Left colon (tissue), 2 donors: Measurements from ENCODE around the gene TMIGD3. TPM values are rescaled to one million over a fixed set of nuclear protein-coding genes. Genes with fewer than 3 reads are reported as not detected.
A peak's percentile ranks its signal among the peaks of the same experiment; 100 is the strongest.
"Not testable (repeated sequence)": the region's sequence is repeated elsewhere in the genome, so short reads cannot be mapped to it uniquely, and the experiment has no call there.

Experiments used
- ATAC-seq: fragments of 200-7000 bp; cut with Tn5 transposase; one replicate; pipeline ENCODE4 v1.9.1; 2020; ENCODE audit warnings: mild to moderate bottlenecking, moderate library complexity
- DNase-seq, 2 donors: peaks; one replicate each; pipeline ENCODE4 v3.0.0-alpha.2; 2020
- intact Hi-C, 2 donors: fragments of 100-400 bp; cut with DNase I in 1 of 2; cut with micrococcal nuclease in 1 of 2; formaldehyde crosslinking; loops; one replicate each; pipeline versions ENCODE4 v1.11.2 to v1.14.0; 2022; cut with DNase I, micrococcal nuclease
- long read RNA-seq: library from polyadenylated mRNA; unstranded; transcript quantifications from one replicate; pipeline ENCODE4 v2.0.0, GENCODE V29; 2021
- total RNA-seq, 2 donors: library from RNA; stranded (reverse); fragmentation: NEBNext Ultra II Directional; extraction: Animal tissue kit (Norgen Biotek cat#: 25700); gene quantifications; one replicate each; pipeline ENCODE4 v1.2.1, GENCODE V29; 2021
- donor health status: DM: no; HTN: no; CAD: no.
- donor health status: DM: yes; HTN: yes; CAD: no.

TMIGD3 gene
- total RNA-seq = 1 to 10 TPM; 1.2 to 1.6 TPM
- long read RNA-seq = 0 reads

GRCh38 chr1:111503585-111504060 lies at the start of gene TMIGD3, which contains the start of gene ADORA3:
TSS of gene TMIGD3 (minus strand) at chr1:111503633. CDS start at chr1:111503354, 279 bp downstream.
TSS of gene ADORA3 (minus strand) at chr1:111503633. CDS start at chr1:111503354, 279 bp downstream.
- intact Hi-C loops = no loop called here
- ATAC-seq (no peak), DNase-seq (no peak)

GRCh38 chr1:111553196-111553595 lies 49.8 kb upstream of the TMIGD3 start:
- no peak for ATAC-seq
- no peak for DNase-seq
- intact Hi-C loops = no loop called here

- ATAC-seq = no peak
- no peak for DNase-seq
Measured at GRCh38 chr1:111552587-111552986, 49.2 kb upstream of the TMIGD3 start.

GRCh38 chr1:111551623-111552411 lies 48.4 kb upstream of the TMIGD3 start:
- intact Hi-C loops = no loop called here
- ATAC-seq (no peak), DNase-seq (no peak)

More at GRCh38 chr1:111552587-111552986, 49.2 kb upstream of the TMIGD3 start:
- intact Hi-C loops = no loop called here

- DNase-seq, ATAC-seq, intact Hi-C loops: not testable (repeated sequence)
Measured at GRCh38 chr1:111547786-111548185, 44.4 kb upstream of the TMIGD3 start.

GRCh38 chr1:111542187-111542586 lies 38.8 kb upstream of the TMIGD3 start:
- intact Hi-C loops = no loop called here
- no peak for DNase-seq
- no peak for ATAC-seq

GRCh38 chr1:111541721-111542120 lies 38.3 kb upstream of the TMIGD3 start:
- intact Hi-C loops = no loop called here
- DNase-seq (no peak), ATAC-seq (no peak)

- intact Hi-C loops = no loop called here
- DNase-seq (no peak), ATAC-seq (no peak)
Measured at GRCh38 chr1:111540928-111541327, 37.5 kb upstream of the TMIGD3 start.

GRCh38 chr1:111538343-111539025 lies 35.1 kb upstream of the TMIGD3 start:
- ATAC-seq = peak; percentile 86
- intact Hi-C loops = no loop called here
- DNase-seq = peak in 1 of 2 donors; percentile 45

- no peak for DNase-seq
- intact Hi-C loops = no loop called here
- peak; percentile 48 for ATAC-seq
Measured at GRCh38 chr1:111535256-111536191, 32.1 kb upstream of the TMIGD3 start.

- DNase-seq (no peak), ATAC-seq (peak; percentile 97)
- intact Hi-C loops = no loop called here
Measured at GRCh38 chr1:111520053-111520452, 16.6 kb upstream of the TMIGD3 start.

GRCh38 chr1:111517469-111518225 lies 14.2 kb upstream of the TMIGD3 start:
- intact Hi-C loops = no loop called here
- DNase-seq (no peak), ATAC-seq (no peak)

- intact Hi-C loops = no loop called here
- DNase-seq = peak in 1 of 2 donors; percentile 41
- peak; percentile 18 for ATAC-seq
Measured at GRCh38 chr1:111516005-111516535, 12.6 kb upstream of the TMIGD3 start.

- DNase-seq (peak; percentile 46 to 48), ATAC-seq (no peak)
- intact Hi-C loops = no loop called here
Measured at GRCh38 chr1:111515291-111516004, 12.0 kb upstream of the TMIGD3 start.

- DNase-seq (no peak), ATAC-seq (no peak)
- intact Hi-C loops = no loop called here
Measured at GRCh38 chr1:111513410-111514020, 10.1 kb upstream of the TMIGD3 start.

GRCh38 chr1:111512931-111513330 lies 9.5 kb upstream of the TMIGD3 start:
- intact Hi-C loops = no loop called here
- ATAC-seq = no peak
- no peak for DNase-seq
